H1 (cell line): ENCODE data around the gene PDCL3.

Experiments
- EP300 ChIP-seq, 2 experiments: IDR thresholded peaks; 1 replicate in 1 of 2; 2 replicates in 1 of 2; pipeline ENCODE4 v1.6.1; 2011 to 2012; ENCODE audit warnings: low read depth in 2 of 2, low read length in 2 of 2, mild to moderate bottlenecking in 2 of 2, borderline replicate concordance in 1 of 2, inconsistent platforms in 1 of 2, moderate library complexity in 1 of 2
- MAFK ChIP-seq: IDR thresholded peaks from 2 replicates; pipeline ENCODE4 v1.6.1; 2012; ENCODE audit warnings: low read depth, mild to moderate bottlenecking, improper control_type of control experiment, low read length
- NANOG ChIP-seq: IDR thresholded peaks from 2 replicates; pipeline ENCODE4 v1.6.1; 2011; ENCODE audit warnings: low read length, low read depth, mild to moderate bottlenecking, inconsistent platforms; ENCODE audit not compliant: insufficient read depth, poor library complexity, severe bottlenecking
- NRF1 ChIP-seq: IDR thresholded peaks from 2 replicates; pipeline ENCODE4 v1.6.1; 2011; ENCODE audit warnings: mild to moderate bottlenecking, low read depth, low read length, improper control_type of control experiment
- POLR2AphosphoS5 ChIP-seq: IDR thresholded peaks from 2 replicates; pipeline ENCODE4 v1.6.1; 2011; ENCODE audit warnings: low read depth, low read length
- SAP30 ChIP-seq: fragments of 300-600 bp; sonication (generic); IDR thresholded peaks from 2 replicates; pipeline ENCODE4 v1.7.1; 2012; ENCODE audit warnings: low read length, moderate library complexity, mild to moderate bottlenecking, inconsistent platforms; ENCODE audit not compliant: insufficient read depth, insufficient replicate concordance
- SRF ChIP-seq: IDR thresholded peaks from 2 replicates; pipeline ENCODE4 v1.6.1; 2011; ENCODE audit warnings: mild to moderate bottlenecking, low read depth, low read length, moderate library complexity
- TEAD4 ChIP-seq: IDR thresholded peaks from 2 replicates; pipeline ENCODE4 v1.6.1; 2012; ENCODE audit warnings: low read depth, low read length, inconsistent platforms, mixed read lengths
- ZNF274 ChIP-seq: IDR thresholded peaks from 2 replicates; pipeline ENCODE4 v1.7.0; 2012; ENCODE audit warnings: low read length, borderline replicate concordance; ENCODE audit errors: extremely low read depth
- TF ChIP-seq, protein P1 (sequence below): IDR thresholded peaks from 2 replicates; pipeline ENCODE4 v1.6.1; 2011; ENCODE audit warnings: low read length, improper control_type of control experiment

GRCh38 chr2:100623930-100624329, 61.1 kb downstream of the PDCL3 start:
- no peak for TF ChIP-seq ZNF274
- TF ChIP-seq SAP30, result no peak
- TF ChIP-seq, protein P1, sequence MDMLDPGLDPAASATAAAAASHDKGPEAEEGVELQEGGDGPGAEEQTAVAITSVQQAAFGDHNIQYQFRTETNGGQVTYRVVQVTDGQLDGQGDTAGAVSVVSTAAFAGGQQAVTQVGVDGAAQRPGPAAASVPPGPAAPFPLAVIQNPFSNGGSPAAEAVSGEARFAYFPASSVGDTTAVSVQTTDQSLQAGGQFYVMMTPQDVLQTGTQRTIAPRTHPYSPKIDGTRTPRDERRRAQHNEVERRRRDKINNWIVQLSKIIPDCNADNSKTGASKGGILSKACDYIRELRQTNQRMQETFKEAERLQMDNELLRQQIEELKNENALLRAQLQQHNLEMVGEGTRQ, result no peak
- no peak for TF ChIP-seq NRF1
- no peak for TF ChIP-seq POLR2AphosphoS5
- no peak for TF ChIP-seq EP300 (IDR thresholded peaks at IDR 0.05; ENCODE audit: borderline replicate concordance in 1 of 2, low read depth in 2 of 2, low read length in 2 of 2)
- no peak for TF ChIP-seq NANOG
- no peak for TF ChIP-seq SRF
- no peak for TF ChIP-seq MAFK
- no peak for TF ChIP-seq TEAD4
